HG02840 (cell line): ENCODE results near the gene LILRA5.
"Not testable (repeated sequence)": the region's sequence is repeated elsewhere in the genome, so short reads cannot be mapped to it uniquely, and the experiment has no call there.

Experiments
- ATAC-seq: cut with Tn5 transposase; IDR thresholded peaks from one replicate; pipeline ENCODE4 v1.9.1; 2021; ENCODE audit warnings: mild to moderate bottlenecking, moderate library complexity, moderate number of reproducible peaks; ENCODE audit not compliant: unreplicated experiment, low FRiP score

The LILRA5 gene

GRCh38 chr19:54278056-54278455, 34.9 kb downstream of the LILRA5 start:
- ATAC-seq: not testable (repeated sequence)

GRCh38 chr19:54277111-54277615, 35.8 kb downstream of the LILRA5 start:
- ATAC-seq: not testable (repeated sequence)

GRCh38 chr19:54275951-54276350, 37.0 kb downstream of the LILRA5 start:
- ATAC-seq: no peak

- ATAC-seq: not testable (repeated sequence)
These were observed 38.5 kb downstream of the LILRA5 start for GRCh38 chr19:54274516-54274915.

GRCh38 chr19:54273821-54274220, 39.1 kb downstream of the LILRA5 start:
- ATAC-seq: no peak

- not testable (repeated sequence) for ATAC-seq
These were observed 40.8 kb downstream of the LILRA5 start for GRCh38 chr19:54272181-54272580.

- ATAC-seq: not testable (repeated sequence)
These were observed 41.4 kb downstream of the LILRA5 start for GRCh38 chr19:54271587-54271986.

- ATAC-seq: no peak
These were observed 41.9 kb downstream of the LILRA5 start for GRCh38 chr19:54271106-54271505.

GRCh38 chr19:54268936-54269335, 44.0 kb downstream of the LILRA5 start:
- no peak for ATAC-seq

- no peak for ATAC-seq
These were observed 46.8 kb downstream of the LILRA5 start for GRCh38 chr19:54266133-54266532.

GRCh38 chr19:54262470-54262869, 50.5 kb downstream of the LILRA5 start:
- no peak for ATAC-seq

- ATAC-seq: no peak
These were observed 50.9 kb downstream of the LILRA5 start for GRCh38 chr19:54262066-54262465.

- ATAC-seq: no peak
These were observed 55.9 kb downstream of the LILRA5 start, which contains the start of gene LILRB5 for GRCh38 chr19:54257116-54257480. Gene LILRB5, minus strand, starts transcription at chr19:54257273. Its CDS starts 80 bp downstream, at chr19:54257193.
